GM21619 (cell line): ENCODE data around the gene EML6.
"Not testable (repeated sequence)": the region's sequence is repeated elsewhere in the genome, so short reads cannot be mapped to it uniquely, and the experiment has no call there.

Experiments
- ATAC-seq: cut with Tn5 transposase; IDR thresholded peaks from one replicate; pipeline ENCODE4 v1.9.1; 2021; ENCODE audit not compliant: unreplicated experiment

The EML6 gene

DNA sequence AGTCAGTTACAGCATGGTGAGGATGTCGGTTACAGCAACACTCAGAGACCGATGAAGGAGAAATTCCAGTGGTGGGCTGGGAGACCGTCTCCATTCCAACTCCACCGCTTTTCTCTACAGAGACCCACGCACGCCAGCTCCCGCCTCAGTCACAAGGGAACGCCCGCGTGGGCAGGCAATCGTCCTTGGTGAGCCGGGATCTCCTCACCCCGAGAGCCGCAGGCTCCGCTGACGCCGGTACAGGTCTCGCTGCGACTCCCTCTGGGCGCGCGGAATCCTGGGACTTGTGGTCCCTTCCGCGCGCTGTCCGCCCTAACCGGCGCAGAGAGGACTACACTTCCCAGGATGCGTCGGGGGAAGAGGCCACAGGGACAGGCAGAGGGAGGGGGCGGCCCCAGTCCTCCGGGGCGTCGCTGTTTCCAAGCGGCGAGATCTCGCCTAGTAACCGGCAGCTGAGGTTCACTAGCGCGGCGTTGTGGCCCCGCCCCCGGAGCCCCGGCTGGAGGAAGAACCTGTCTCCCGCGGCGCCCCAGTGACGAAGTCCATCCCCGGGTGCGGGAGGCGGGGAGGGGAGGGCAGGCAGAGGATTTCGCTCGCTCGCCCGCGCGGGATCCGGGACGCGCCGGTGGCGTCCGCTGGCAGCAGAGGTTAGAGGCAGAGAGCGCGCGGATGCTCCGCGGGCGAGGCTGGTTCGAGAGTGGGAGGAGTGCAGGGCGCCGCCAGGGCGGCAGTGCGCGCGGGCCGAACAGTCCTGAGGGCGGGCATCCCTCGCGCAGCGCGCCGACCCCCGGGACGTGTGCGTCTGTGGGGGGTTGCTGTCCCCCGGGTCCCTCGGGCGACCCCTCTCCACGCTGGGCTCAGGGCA is at the start of gene EML6:
Gene EML6 (plus strand): TSS at position 532 of the 865 bp plus-strand sequence. CDS start 1,400 bp downstream, outside the sequence.
- peak; percentile 99 for ATAC-seq

DNA sequence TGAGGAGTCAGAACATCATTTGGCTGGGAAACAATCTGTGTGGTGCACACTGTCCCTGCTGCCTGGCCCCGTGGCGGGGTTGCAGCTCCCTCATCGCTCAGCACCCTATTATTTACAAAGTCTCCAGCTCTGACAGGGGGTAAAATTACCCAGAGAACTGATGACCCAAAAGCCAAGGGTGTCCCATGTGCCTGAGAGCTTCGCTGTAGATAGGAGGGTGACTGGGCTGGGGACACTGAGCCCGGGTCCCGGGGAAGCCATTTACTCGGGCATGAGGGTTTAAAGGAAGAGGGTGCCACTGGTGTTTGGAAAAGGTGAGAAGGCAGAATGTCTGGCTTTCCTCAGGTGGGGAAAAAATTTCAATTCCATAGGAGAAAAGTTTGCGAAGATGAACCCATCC is 48.2 kb upstream of the EML6 start:
- no peak for ATAC-seq

GRCh38 chr2:54675738-54676137 is 47.7 kb upstream of the EML6 start:
- no peak for ATAC-seq

DNA sequence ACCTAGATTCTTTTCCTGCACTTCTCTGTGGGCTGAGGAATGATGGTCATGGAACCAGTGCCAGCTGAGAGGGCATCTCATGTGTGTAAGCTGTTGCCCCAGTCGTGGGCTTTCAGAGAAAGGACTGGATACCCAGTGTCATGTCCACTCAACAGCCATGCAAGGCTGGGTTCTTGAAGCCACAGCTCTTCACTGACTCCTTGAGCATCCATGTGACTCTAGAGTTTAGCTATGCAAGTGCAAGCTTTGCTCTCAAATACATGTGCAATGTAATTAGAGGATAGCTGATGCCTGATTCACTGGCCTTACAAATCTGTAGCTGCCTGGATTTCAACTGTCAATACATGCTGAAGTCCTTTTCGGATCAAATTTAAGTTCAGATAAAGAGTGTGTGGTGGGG is 46.8 kb upstream of the EML6 start:
- no peak for ATAC-seq

GRCh38 chr2:54677476-54678265 is 45.8 kb upstream of the EML6 start:
- ATAC-seq, result no peak

- ATAC-seq, result no peak
Measured at GRCh38 chr2:54678719-54679118, 44.7 kb upstream of the EML6 start.

- peak; percentile 68 for ATAC-seq
Measured at GRCh38 chr2:54680397-54681041, 42.9 kb upstream of the EML6 start.

- no peak for ATAC-seq
Measured at GRCh38 chr2:54681416-54681815, 42.0 kb upstream of the EML6 start.

GRCh38 chr2:54683596-54683995 is 39.9 kb upstream of the EML6 start:
- ATAC-seq, result no peak

GRCh38 chr2:54685263-54685775 is 38.1 kb upstream of the EML6 start:
- no peak for ATAC-seq

DNA sequence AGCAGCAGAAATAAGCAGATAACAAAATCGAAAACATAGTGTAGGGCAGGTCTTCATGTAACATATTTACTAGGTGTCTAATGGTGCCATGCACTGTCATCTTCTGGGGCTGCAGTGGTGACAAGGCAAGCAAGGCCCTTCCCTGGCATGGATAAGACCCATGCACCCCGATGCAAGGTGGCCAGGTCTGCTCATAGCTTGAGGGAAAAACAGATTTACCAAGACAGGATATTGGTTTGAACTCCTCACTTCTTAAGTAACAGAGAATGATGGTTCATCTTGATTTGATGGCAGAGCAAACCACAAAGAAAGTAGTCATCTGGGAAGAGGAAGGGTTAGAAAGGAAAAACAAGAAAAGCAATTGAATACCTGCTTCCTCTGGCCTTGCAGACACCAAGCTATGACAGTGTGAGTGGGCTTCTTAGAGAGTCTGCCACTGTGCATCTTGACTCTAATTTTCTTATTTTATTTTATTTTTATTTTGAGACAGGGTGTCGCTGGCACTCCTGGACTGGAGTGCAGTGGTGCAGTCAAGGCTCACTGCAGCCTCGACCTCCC is 35.8 kb upstream of the EML6 start:
- no peak for ATAC-seq

DNA sequence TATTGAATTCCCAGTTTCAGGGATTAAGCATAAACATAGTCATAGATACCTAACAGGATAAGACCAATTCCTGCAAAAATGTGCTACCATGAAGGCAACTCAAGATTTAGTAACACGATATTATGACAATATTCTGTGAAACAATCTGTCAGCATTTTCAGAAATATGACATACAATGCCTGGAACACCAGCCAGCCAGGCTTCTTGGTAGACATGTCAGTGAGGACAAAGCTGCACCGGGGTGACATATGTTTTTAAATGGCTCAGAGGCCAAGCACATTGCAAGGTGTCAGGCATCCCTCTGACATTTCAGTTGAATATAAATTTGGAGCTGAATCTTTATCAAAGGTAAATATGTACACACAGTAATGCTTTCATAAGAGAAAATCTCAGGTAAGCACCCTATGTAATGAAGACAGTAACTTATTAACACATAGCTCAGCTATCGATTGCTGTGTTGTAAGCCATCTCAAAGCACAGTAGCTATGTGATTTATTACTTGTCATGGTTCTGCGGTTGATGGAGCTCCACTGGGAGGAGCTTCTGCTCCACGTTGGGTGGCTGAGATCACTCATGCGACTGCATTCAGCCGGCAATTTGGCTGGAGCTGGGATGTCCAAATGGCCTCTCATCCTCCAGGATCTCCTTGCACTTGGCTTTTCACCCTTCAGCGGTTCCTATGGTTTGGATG is 31.9 kb upstream of the EML6 start:
- ATAC-seq, result no peak

DNA sequence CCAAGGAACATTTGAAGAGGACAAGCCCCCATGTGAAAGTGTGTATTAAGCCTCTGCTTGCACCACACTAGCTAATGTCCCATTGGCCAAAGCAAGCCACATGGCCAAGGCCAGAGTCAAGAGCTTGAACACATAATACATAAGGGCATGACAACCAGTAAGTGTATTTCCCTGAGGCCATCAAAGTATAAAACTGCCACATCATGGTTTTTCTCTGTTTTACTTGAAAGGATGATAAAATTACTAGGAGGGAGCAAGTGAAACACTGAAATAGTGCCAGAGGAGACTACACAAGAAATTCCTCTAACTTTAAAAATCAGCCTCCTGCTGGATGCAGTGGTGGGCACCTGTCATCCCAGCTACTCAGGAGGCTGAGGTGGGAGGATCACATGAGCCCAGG is 30.9 kb upstream of the EML6 start:
- ATAC-seq, result no peak

DNA sequence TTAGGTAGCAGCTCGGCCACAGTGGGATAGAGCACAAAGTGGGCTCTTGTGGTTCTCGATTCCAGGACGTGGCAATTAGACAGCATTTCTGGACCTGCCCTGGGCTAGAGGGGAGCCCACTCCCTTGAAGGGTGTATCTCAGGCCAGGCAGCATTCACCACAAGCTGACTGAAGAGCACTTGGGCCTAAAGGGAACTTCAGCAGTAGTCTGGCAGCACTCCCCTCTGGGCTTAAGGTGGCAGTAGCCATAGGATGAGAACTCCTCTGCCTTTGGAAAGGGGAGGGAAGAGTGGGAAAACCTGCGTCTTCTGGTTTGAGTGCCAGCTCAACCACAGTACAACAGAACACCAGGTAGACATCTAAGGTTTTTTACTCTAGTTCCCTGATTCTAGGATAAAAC is 28.1 kb upstream of the EML6 start:
- ATAC-seq, result no peak

DNA sequence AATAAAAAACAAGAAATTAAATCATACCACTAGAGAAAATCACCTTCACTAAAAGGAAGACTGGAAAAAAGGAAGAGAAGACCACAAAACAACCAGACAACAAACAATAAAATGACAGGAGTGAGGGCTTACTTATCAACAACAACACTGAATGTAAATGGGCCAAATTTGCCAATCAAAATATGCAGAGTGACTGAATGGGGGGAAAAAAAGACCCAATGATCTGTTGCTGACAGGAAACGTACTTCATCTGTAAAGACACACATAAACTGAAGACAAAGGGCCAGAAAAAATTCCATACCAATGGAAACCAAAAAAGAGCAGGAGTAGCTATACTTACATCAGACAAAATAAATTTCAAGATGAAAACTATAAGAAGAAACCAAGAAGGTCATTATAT is 25.5 kb upstream of the EML6 start:
- ATAC-seq, result no peak

DNA sequence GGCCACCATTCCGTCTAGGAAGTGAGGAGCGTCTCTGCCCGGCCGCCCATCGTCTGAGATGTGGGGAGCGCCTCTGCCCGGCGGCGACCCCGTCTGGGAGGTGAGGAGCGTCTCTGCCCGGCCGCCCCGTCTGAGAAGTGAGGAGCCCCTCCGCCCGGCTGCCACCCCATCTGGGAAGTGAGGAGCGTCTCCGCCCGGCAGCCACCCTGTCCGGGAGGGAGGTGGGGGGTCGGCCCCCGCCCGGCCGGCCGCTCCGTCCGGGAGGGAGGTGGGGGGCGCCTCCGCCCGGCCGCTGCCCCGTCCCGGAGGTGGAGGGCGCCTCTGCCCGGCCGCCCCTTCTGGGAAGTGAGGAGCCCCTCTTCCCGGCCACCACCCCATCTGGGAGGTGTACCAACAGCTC is 24.5 kb upstream of the EML6 start:
- not testable (repeated sequence) for ATAC-seq

DNA sequence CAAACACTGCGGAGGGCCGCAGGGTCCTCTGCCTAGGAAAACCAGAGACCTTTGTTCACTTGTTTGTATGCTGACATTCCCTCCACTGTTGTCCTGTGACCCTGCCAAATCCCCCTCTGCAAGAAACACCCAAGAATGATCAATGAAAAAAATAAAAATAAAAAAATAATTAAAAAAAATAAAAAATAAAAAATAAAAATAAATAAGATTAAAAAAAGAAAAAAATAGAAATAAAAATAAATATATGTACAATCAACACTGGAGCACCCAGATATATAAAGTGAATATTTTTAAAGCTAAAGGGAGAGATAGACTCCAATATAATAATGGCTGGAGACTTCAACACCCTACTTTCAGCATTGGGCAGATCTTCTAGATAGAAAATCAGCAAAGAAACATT is 23.8 kb upstream of the EML6 start:
- no peak for ATAC-seq

DNA sequence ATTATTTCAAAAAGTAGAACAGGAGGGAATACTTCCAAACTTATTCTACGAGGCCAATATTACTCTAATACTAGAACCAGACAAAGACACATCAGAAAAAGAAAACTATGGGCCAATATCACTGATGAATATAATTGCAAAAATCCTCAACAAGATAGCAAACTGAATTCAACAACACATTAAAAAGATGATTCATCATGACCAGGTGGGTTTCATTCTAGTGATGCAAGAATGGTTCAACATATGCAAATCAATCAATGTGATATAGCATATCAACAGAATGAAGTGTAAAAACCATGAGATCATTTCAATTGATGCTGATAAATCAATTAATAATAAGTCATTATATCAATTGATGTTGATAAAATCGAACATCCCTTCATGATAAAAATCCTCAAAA is 22.4 kb upstream of the EML6 start:
- no peak for ATAC-seq

DNA sequence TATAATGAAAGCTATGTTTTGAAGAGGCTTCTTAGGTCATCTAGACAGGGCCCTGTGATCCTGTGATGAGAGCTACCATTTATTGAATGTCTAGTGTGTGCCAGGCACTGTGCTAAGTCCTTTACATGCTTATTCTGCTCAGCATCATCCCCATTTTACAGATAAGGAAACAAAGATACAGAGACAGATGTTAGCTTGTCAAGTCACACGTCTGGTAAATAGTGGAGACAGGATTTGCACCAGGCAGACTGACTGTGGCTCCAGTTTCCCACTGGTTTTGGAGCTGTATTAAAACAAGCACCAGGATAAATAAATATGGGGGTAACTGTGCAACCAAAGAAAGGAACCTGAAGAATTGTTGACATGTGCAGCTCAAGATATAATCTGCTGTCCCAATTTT is 19.2 kb upstream of the EML6 start:
- no peak for ATAC-seq
